Heart right ventricle (tissue), 16 donors: Measurements from ENCODE around the gene CACNA1B. TPM values are rescaled to one million over a fixed set of nuclear protein-coding genes. Genes with fewer than 3 reads are reported as not detected.
"Not testable (repeated sequence)": the region's sequence is repeated elsewhere in the genome, so short reads cannot be mapped to it uniquely, and the experiment has no call there.

Experiments used
- ATAC-seq, 8 donors: fragments of 200-7000 bp; cut with Tn5 transposase; one replicate each; pipeline ENCODE4 v1.9.1; 2020; ENCODE audit warnings: mild to moderate bottlenecking in 8 of 8, moderate library complexity in 8 of 8, moderate number of reproducible peaks in 1 of 8
- DNase-seq, 2 donors: peaks; one replicate each; pipeline ENCODE4 v3.0.0-alpha.2; 2020
- H3K27ac ChIP-seq, 10 donors: fragments of 200-600 bp; sonication (generic) in 2 of 10; one replicate each; pipeline versions ENCODE4 v1.5.0 to v1.8.0; 2020 to 2022; ENCODE audit warnings: mild to moderate bottlenecking in 3 of 10
- H3K27me3 ChIP-seq, 7 donors: fragments of 200-600 bp; one replicate each; pipeline ENCODE4 v1.8.0; 2021 to 2022; ENCODE audit warnings: mild to moderate bottlenecking in 2 of 7
- H3K36me3 ChIP-seq, 9 donors: fragments of 200-600 bp; sonication (generic) in 1 of 9; one replicate each; pipeline versions ENCODE4 v1.5.0 to v1.8.0; 2020 to 2022; ENCODE audit warnings: mild to moderate bottlenecking in 2 of 9
- H3K4me1 ChIP-seq, 9 donors: fragments of 200-600 bp; sonication (generic) in 1 of 9; one replicate each; pipeline versions ENCODE4 v1.5.0 to v1.8.0; 2020 to 2022; ENCODE audit warnings: mild to moderate bottlenecking in 4 of 9
- H3K4me3 ChIP-seq, 10 donors: fragments of 200-600 bp; sonication (generic) in 2 of 10; one replicate each; pipeline versions ENCODE4 v1.5.0 to v1.8.0; 2020 to 2022; ENCODE audit warnings: mild to moderate bottlenecking in 7 of 10, moderate library complexity in 2 of 10
- H3K9me3 ChIP-seq, 11 donors: fragments of 200-600 bp in 10 of 11; sonication (generic) in 2 of 11; one replicate each; pipeline versions ENCODE4 v1.5.0 to v1.8.0; 2013 to 2022; ENCODE audit warnings: mild to moderate bottlenecking in 2 of 11, control low read depth in 1 of 11, moderate library complexity in 1 of 11
- CTCF ChIP-seq, 9 donors: fragments of 200-600 bp; sonication (generic) in 2 of 9; IDR thresholded peaks; one replicate each; pipeline versions ENCODE4 v1.5.0 to v1.8.0; 2021 to 2022; ENCODE audit warnings: antibody characterized with exemption in 9 of 9, mild to moderate bottlenecking in 5 of 9, moderate library complexity in 1 of 9
- WGBS, 2 donors: extraction: QIAGEN DNeasy Blood & Tissue Kit; methylation state at CpG; one replicate each; pipeline ENCODE4 v1.1.7; 2013; ENCODE audit warnings: inconsistent platforms in 1 of 2; 5-methylcytosine and 5-hydroxymethylcytosine counted together
- intact Hi-C, 10 donors: fragments of 100-400 bp; cut with DNase I; formaldehyde crosslinking; loops; one replicate each; pipeline versions ENCODE4 v1.11.1 to v1.14.2; 2022
- long read RNA-seq, 3 donors: library from polyadenylated mRNA; unstranded; transcript quantifications; one replicate each; pipeline ENCODE4 v2.0.0, GENCODE V29; 2020 to 2021
- polyA plus RNA-seq, 2 donors: library from polyadenylated mRNA; stranded (reverse); fragments of 200-250 nt; gene quantifications; one replicate each; pipeline ENCODE4 v1.2.3, GENCODE V29; 2013
- total RNA-seq, 10 donors: library from RNA; stranded (reverse); fragmentation: NEBNext Ultra II Directional in 3 of 10; extraction: Animal tissue kit (Norgen Biotek cat#: 25700) in 3 of 10; gene quantifications; one replicate each; pipeline versions ENCODE4 v1.2.1 to v1.2.4, GENCODE V29; 2021 to 2023
- donor health status: Arrhythmogenic right ventricular cardiomyopathy.
- donor health status: ischemic (EF 13 %, LVEDD 7.1; RV severe dilation, severe dysfunction).
- donor health status: healthy with polysubstance abuse.
- donor health status: DM: no; HTN: yes; CAD: no.
- donor health status: DM: no; HTN: no; CAD: no.
- donor health status: ischemic (EF 25% LVEDD 6.9; RV normal size, moderate dysfunction).
- donor health status: ischemic (EF 25% LVEDD 5.7; RV mildly dilated, moderate dysfunction).
- donor health status: healthy.
- donor health status: DM: yes; HTN: yes; CAD: no.
- donor health status: Ischemic cardiomyopathy.
- donor health status: ischemic (EF 35%, LVEDD 5.7; RV mildly dilated, moderate dysfunction).
- donor health status: nonischemic (EF 11% LVEDD 7.7; RV severe dilation, severe dysfunction).
- donor health status: DM: yes; HTN: yes; CAD: no.
- donor health status: PGD.
- donor health status: ischemic (EF 29% LVEDD 5.4; RV normal size, mild dysfunction).
- donor health status: nonischemic (EF 23%, LVEDD 6.1; RV moderate dilation, normal function).

CACNA1B gene
- total RNA-seq (under 1 TPM in 9 of 10 donors, not detected in 1; 0.04 to 0.66 (median 0.16) TPM), polyA plus RNA-seq (under 1 TPM; under 0.01 to 0.07 TPM)
- long read RNA-seq, donor 1, result 0 reads
- long read RNA-seq, donor 2, result 0 reads
- long read RNA-seq, donor 3, result 0 reads

- H3K36me3 ChIP-seq, H3K27ac ChIP-seq, intact Hi-C loops, DNase-seq, ATAC-seq, H3K9me3 ChIP-seq, H3K4me1 ChIP-seq: not testable (repeated sequence)
- WGBS, 2 donors, result 3 to 4% methylated on average over 12 to 89 of the region's 95 CpGs
- peak within 1 kb of the TSS in 9 of 10 donors; percentile 28 to 51 (median 45) for H3K4me3 ChIP-seq
- H3K27me3 ChIP-seq, result peaks cover 18 to 74% (median 56%) of the 10 kb centered on the region in 7 donors
Measured at GRCh38 chr9:137877506-137878122, at the start of gene CACNA1B. CACNA1B (plus strand) TSS chr9:137877782; CDS start chr9:137877934, 152 bp downstream.

GRCh38 chr9:137827908-137828526 is 49.6 kb upstream of the CACNA1B start:
- DNase-seq (no peak), ATAC-seq (peak in 3 of 8 donors; percentile 8 to 49 (median 9))
- no peaks in the 10 kb centered on the region for H3K4me1 ChIP-seq
- TF ChIP-seq CTCF (IDR thresholded peaks at IDR 0.05), result no peak
- H3K27me3 ChIP-seq, result no peaks in the 10 kb centered on the region
- no peak overlapping the region for H3K4me3 ChIP-seq
- H3K27ac ChIP-seq, result no peak overlapping the region
- 96 to 97% methylated on average over 20 of the region's 20 CpGs for WGBS, 2 donors
- intact Hi-C loops, result no loop called here
- H3K9me3 ChIP-seq, result peaks cover 0 to 5% (median 0%) of the 10 kb centered on the region in 11 donors
- peaks cover 0 to 80% (median 36%) of the 10 kb centered on the region in 9 donors for H3K36me3 ChIP-seq

- no peak for TF ChIP-seq CTCF (IDR thresholded peaks at IDR 0.05)
- no peak overlapping the region for H3K27ac ChIP-seq
- intact Hi-C loops, result no loop called here
- peaks cover 0 to 86% (median 36%) of the 10 kb centered on the region in 9 donors for H3K36me3 ChIP-seq
- WGBS, 2 donors, result 87 to 89% methylated on average over 21 of the region's 21 CpGs
- H3K9me3 ChIP-seq, result peaks cover 0 to 5% (median 0%) of the 10 kb centered on the region in 11 donors
- DNase-seq (no peak), ATAC-seq (peak in 3 of 8 donors; percentile 17 to 28 (median 26))
- no peaks in the 10 kb centered on the region for H3K27me3 ChIP-seq
- H3K4me3 ChIP-seq, result no peak overlapping the region
- no peaks in the 10 kb centered on the region for H3K4me1 ChIP-seq
Measured at GRCh38 chr9:137828527-137829259, 48.9 kb upstream of the CACNA1B start.

- Histone ChIP-seq H3K9me3 (peaks cover 0 to 5% (median 0%) of the 10 kb centered on the region in 11 donors), H3K4me3 (no peak overlapping the region), H3K36me3 (peaks cover 0 to 86% (median 31%) of the 10 kb centered on the region in 9 donors), H3K27me3 (no peaks in the 10 kb centered on the region), H3K4me1 (no peaks in the 10 kb centered on the region), H3K27ac (no peak overlapping the region)
- intact Hi-C loops, result no loop called here
- TF ChIP-seq CTCF (IDR thresholded peaks at IDR 0.05), result no peak
- DNase-seq (no peak), ATAC-seq (no peak)
- WGBS, 2 donors, result 94 to 95% methylated on average over 14 of the region's 14 CpGs
Measured at GRCh38 chr9:137829260-137829996, 48.2 kb upstream of the CACNA1B start.
